AG10803 (cell line): ENCODE data around the gene LHFPL3.

Source experiments
- DNase-seq: peaks from one replicate; pipeline ENCODE4 v3.0.0; 2010; ENCODE audit warnings: low read depth
- H3K4me3 ChIP-seq: 2 replicates; pipeline ENCODE4 v1.5.1; 2011; ENCODE audit warnings: mild to moderate bottlenecking, low read length, control low read depth
- CTCF ChIP-seq: conservative IDR thresholded peaks from 2 replicates; pipeline ENCODE4 v1.5.1; 2011; ENCODE audit warnings: mild to moderate bottlenecking, low read length, control low read depth, inconsistent platforms

LHFPL3 gene

GRCh38 chr7:104795086-104795485 is 466.7 kb downstream of the LHFPL3 start:
- no peak for TF ChIP-seq CTCF
- no peak for DNase-seq
- no peak overlapping the region for H3K4me3 ChIP-seq

GRCh38 chr7:104795616-104796398 is 467.4 kb downstream of the LHFPL3 start:
- H3K4me3 ChIP-seq: no peak overlapping the region
- no peak for DNase-seq
- no peak for TF ChIP-seq CTCF

GRCh38 chr7:104800307-104800706 is 471.9 kb downstream of the LHFPL3 start:
- no peak for TF ChIP-seq CTCF

GRCh38 chr7:104801022-104801421 is 472.6 kb downstream of the LHFPL3 start:
- H3K4me3 ChIP-seq: no peak overlapping the region
- no peak for TF ChIP-seq CTCF
- DNase-seq: no peak

More at GRCh38 chr7:104800307-104800706, 471.9 kb downstream of the LHFPL3 start:
- no peak for DNase-seq
- H3K4me3 ChIP-seq: no peak overlapping the region

- H3K4me3 ChIP-seq: no peak overlapping the region
- DNase-seq: no peak
- no peak for TF ChIP-seq CTCF
Measured at GRCh38 chr7:104803931-104804330, 475.5 kb downstream of the LHFPL3 start.

GRCh38 chr7:104804696-104805095 is 476.3 kb downstream of the LHFPL3 start:
- TF ChIP-seq CTCF: no peak
- H3K4me3 ChIP-seq: no peak overlapping the region
- no peak for DNase-seq
